Measurements from ENCODE around the gene CD80.

DNA sequence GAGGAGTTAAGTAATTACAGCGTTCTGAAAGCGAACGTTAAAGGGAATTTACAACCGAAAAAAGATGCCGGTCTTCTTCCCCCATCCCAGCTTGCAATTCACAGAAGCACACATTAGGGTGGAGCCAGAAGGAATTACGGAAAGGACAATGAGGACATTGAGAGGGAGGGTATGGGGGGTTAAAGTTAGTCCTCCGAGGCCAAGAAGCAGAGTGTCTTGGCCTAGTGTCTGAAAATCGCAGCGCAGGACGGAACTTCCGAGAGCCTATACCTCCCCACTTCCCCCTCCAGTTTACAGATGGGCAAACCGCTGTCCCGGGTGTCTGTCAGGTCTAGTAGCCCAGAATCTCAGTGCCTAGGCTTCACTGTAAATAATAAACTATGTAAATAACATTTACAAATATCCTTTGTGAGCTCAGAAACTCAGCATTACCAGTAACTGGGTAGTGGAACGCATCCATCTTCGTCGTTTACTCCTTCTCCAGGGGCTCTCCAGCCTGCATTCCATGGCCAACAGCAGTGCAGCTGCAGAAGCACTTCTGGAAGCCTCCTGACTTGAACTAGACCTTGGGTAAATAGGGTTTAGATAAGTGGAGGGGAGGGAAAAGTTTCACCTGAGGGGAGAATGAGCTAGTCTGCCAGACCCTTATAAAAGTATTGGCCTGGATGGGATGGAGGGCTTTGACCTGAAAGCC, 20.8 kb upstream of the CD80 start:
- TF ChIP-seq, protein P1, sequence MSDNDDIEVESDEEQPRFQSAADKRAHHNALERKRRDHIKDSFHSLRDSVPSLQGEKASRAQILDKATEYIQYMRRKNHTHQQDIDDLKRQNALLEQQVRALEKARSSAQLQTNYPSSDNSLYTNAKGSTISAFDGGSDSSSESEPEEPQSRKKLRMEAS (IDR thresholded peaks at IDR 0.05; ENCODE audit: low read depth), result no peak
- TF ChIP-seq POLR2AphosphoS5 (IDR thresholded peaks at IDR 0.05; ENCODE audit: low read depth, low read length), result no peak
- TF ChIP-seq, protein P2, sequence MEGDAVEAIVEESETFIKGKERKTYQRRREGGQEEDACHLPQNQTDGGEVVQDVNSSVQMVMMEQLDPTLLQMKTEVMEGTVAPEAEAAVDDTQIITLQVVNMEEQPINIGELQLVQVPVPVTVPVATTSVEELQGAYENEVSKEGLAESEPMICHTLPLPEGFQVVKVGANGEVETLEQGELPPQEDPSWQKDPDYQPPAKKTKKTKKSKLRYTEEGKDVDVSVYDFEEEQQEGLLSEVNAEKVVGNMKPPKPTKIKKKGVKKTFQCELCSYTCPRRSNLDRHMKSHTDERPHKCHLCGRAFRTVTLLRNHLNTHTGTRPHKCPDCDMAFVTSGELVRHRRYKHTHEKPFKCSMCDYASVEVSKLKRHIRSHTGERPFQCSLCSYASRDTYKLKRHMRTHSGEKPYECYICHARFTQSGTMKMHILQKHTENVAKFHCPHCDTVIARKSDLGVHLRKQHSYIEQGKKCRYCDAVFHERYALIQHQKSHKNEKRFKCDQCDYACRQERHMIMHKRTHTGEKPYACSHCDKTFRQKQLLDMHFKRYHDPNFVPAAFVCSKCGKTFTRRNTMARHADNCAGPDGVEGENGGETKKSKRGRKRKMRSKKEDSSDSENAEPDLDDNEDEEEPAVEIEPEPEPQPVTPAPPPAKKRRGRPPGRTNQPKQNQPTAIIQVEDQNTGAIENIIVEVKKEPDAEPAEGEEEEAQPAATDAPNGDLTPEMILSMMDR (IDR thresholded peaks at IDR 0.05), result no peak
- no peak for TF ChIP-seq CHD2 (IDR thresholded peaks at IDR 0.05; ENCODE audit: low read length, partially characterized antibody)
- TF ChIP-seq RCOR1 (IDR thresholded peaks at IDR 0.05; ENCODE audit: low read length), result no peak
- no peak for TF ChIP-seq ELF1 (IDR thresholded peaks at IDR 0.05)

Data from SK-N-SH (cell line).